Prostate gland (tissue), 2 donors: ENCODE data around the gene PKMYT1. TPM values are rescaled to one million over a fixed set of nuclear protein-coding genes. Genes with fewer than 3 reads are reported as not detected.

Source experiments
- DNase-seq: peaks from one replicate; pipeline ENCODE4 v3.0.0-alpha.2; 2019; ENCODE audit warnings: low spot score
- H3K27ac ChIP-seq, 2 donors: fragments of 200-600 bp; sonication (generic); 2 replicates each; pipeline ENCODE4 v1.5.1; 2017 to 2019
- H3K27me3 ChIP-seq: fragments of 200-600 bp; sonication (generic); replicated peaks from 2 replicates; pipeline ENCODE4 v1.5.1; 2019; ENCODE audit not compliant: insufficient read depth
- H3K36me3 ChIP-seq, 2 donors: fragments of 200-600 bp; sonication (generic); 1 replicate in 1 of 2; 2 replicates in 1 of 2; pipeline versions ENCODE4 v1.5.1 to v1.8.1; 2017 to 2019
- H3K4me1 ChIP-seq: fragments of 200-600 bp; sonication (generic); replicated peaks from 2 replicates; pipeline ENCODE4 v1.5.1; 2019
- H3K4me3 ChIP-seq, 2 donors: fragments of 200-600 bp; sonication (generic); 2 replicates each; pipeline ENCODE4 v1.5.1; 2017 to 2019
- H3K9me3 ChIP-seq: fragments of 200-600 bp; sonication (generic); 2 replicates; pipeline ENCODE4 v1.5.1; 2017
- CTCF ChIP-seq, 4 experiments: fragments of 200-600 bp in 2 of 4; fragments of 450-650 bp in 2 of 4; sonication (generic) in 2 of 4; IDR thresholded peaks; 1 replicate in 3 of 4; 2 replicates in 1 of 4; pipeline ENCODE4 v1.5.1; 2016 to 2019; ENCODE audit warnings: antibody characterized with exemption in 4 of 4, mild to moderate bottlenecking in 2 of 4, moderate library complexity in 2 of 4
- POLR2A ChIP-seq: fragments of 450-650 bp; IDR thresholded peaks from one replicate; pipeline ENCODE4 v1.6.1; 2016; ENCODE audit warnings: antibody characterized with exemption, mild to moderate bottlenecking
- POLR2AphosphoS5 ChIP-seq: sonication (generic); formaldehyde crosslinking; IDR thresholded peaks from one replicate; pipeline ENCODE4 v1.6.1; 2017; ENCODE audit warnings: antibody characterized with exemption
- WGBS: methylation state at CpG from one replicate; pipeline ENCODE4 v1.1.5; 2018; 5-methylcytosine and 5-hydroxymethylcytosine counted together
- intact Hi-C: fragments of 100-400 bp; cut with DNase I; formaldehyde crosslinking; loops from one replicate; pipeline ENCODE4 v1.14.2; 2022
- total RNA-seq, 2 donors: library from RNA; depleted of rRNA; stranded (reverse); fragments of >200 nt; gene quantifications; one replicate each; pipeline ENCODE4 v1.1.0, GENCODE V29; 2016

Gene PKMYT1
- total RNA-seq, 2 donors from 2014 or later, result 4.1 to 25.5 TPM

GRCh38 chr16:3003582-3004270 lies 23.5 kb upstream of the PKMYT1 start:
- no peaks in the 10 kb centered on the region for H3K36me3 ChIP-seq
- intact Hi-C loops, result no loop called here
- peak; percentile 54 for TF ChIP-seq POLR2A
- peak; percentile 31 to 88 (median 78) for TF ChIP-seq CTCF (IDR thresholded peaks at IDR 0.05)
- peak; percentile 92 for TF ChIP-seq POLR2AphosphoS5
- peak overlapping the region; percentile 16 to 17 for H3K4me3 ChIP-seq
- no peaks in the 10 kb centered on the region for H3K4me1 ChIP-seq
- DNase-seq, result peak; percentile 98
- 9% methylated on average over 52 of the region's 58 CpGs for WGBS
- no peaks in the 10 kb centered on the region for H3K27me3 ChIP-seq
- no peak overlapping the region for H3K27ac ChIP-seq
- no peaks in the 10 kb centered on the region for H3K9me3 ChIP-seq

- Histone ChIP-seq H3K9me3 (no peaks in the 10 kb centered on the region), H3K4me3 (no peak overlapping the region), H3K27me3 (no peaks in the 10 kb centered on the region), H3K27ac (no peak overlapping the region), H3K4me1 (no peaks in the 10 kb centered on the region), H3K36me3 (no peaks in the 10 kb centered on the region)
- no peak for DNase-seq
- intact Hi-C loops, result no loop called here
- WGBS, result 82% methylated on average over 12 of the region's 12 CpGs
- TF ChIP-seq POLR2AphosphoS5, result no peak
- no peak for TF ChIP-seq POLR2A
- TF ChIP-seq CTCF (IDR thresholded peaks at IDR 0.05), result no peak
Observed at GRCh38 chr16:3001316-3001715, 21.1 kb upstream of the PKMYT1 start.

DNA sequence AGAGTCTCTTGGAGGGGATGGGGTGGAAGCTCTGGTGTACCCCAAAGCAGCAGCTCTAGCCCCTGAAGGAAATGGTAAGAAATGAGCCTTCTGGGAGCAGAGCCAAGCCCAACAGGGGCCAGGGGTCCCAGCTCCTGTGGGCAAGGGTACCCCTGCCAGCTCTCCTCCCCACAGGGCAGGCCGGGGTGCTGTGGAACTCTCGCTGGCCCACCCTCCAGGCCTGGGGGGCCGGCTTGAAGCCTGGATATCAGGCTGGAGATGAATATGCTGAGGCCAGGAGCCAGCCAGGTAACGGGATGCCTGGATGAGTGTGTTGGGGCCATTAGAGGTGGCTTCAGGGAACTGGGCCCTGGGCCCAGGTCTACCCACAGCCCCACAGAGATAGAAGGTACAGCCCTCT lies 20.3 kb upstream of the PKMYT1 start:
- no peak for DNase-seq
- H3K36me3 ChIP-seq, result no peaks in the 10 kb centered on the region
- TF ChIP-seq POLR2A (no peak), POLR2AphosphoS5 (no peak), CTCF (IDR thresholded peaks at IDR 0.05) (no peak)
- no peak overlapping the region for H3K4me3 ChIP-seq
- intact Hi-C loops, result no loop called here
- H3K27me3 ChIP-seq, result no peaks in the 10 kb centered on the region
- no peaks in the 10 kb centered on the region for H3K9me3 ChIP-seq
- H3K4me1 ChIP-seq, result no peaks in the 10 kb centered on the region
- no peak overlapping the region for H3K27ac ChIP-seq
- WGBS, result 75% methylated on average over 3 of the region's 4 CpGs

- no peaks in the 10 kb centered on the region for H3K36me3 ChIP-seq
- 86% methylated on average over 6 of the region's 6 CpGs for WGBS
- TF ChIP-seq CTCF (IDR thresholded peaks at IDR 0.05) (no peak), POLR2AphosphoS5 (no peak), POLR2A (no peak)
- no peak overlapping the region for H3K27ac ChIP-seq
- no peak for DNase-seq
- H3K4me3 ChIP-seq, result no peak overlapping the region
- no peaks in the 10 kb centered on the region for H3K27me3 ChIP-seq
- H3K9me3 ChIP-seq, result no peaks in the 10 kb centered on the region
- H3K4me1 ChIP-seq, result no peaks in the 10 kb centered on the region
- intact Hi-C loops, result no loop called here
Observed at GRCh38 chr16:2999929-3000328, 19.7 kb upstream of the PKMYT1 start.

DNA sequence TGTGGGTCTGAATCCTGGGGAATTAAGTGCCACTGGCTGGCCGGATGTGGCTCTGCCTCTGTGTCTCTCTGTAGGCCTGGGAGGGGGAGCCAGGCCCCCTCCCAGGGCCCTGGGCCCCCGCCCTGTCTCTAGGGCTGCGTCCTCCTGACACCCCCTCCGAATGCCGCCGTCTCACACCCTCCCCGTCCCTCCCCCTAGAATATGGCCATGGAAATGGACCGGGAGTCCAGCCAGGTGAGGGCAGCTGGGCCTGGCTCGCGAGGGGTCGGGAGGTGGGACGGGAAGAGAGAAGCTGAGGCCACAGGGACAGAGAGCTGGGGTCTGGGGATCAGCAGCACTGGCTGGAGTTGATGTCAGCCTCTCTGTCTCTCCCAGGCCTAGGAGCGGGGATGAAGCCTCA lies 16.1 kb upstream of the PKMYT1 start:
- H3K27me3 ChIP-seq, result no peaks in the 10 kb centered on the region

More for the DNA sequence above, 16.1 kb upstream of the PKMYT1 start:
- no peak for DNase-seq
- Histone ChIP-seq H3K4me1 (no peaks in the 10 kb centered on the region), H3K36me3 (no peaks in the 10 kb centered on the region), H3K27ac (no peak overlapping the region), H3K9me3 (no peaks in the 10 kb centered on the region), H3K4me3 (no peak overlapping the region)
- intact Hi-C loops, result no loop called here
- TF ChIP-seq CTCF (IDR thresholded peaks at IDR 0.05) (no peak), POLR2AphosphoS5 (no peak), POLR2A (no peak)
- 81% methylated on average over 13 of the region's 13 CpGs for WGBS
